SIG-M5 treated with dmso at 0.1 percent for 504 hours (cell line): Measurements from ENCODE around the gene ABHD10.

Experiments
- DNase-seq: peaks from one replicate; lab custom pipeline; 2025; ENCODE audit not compliant: unreplicated experiment; lab: John Stamatoyannopoulos, UW

The ABHD10 gene

GRCh38 chr3:111978583-111979433, at the start of gene ABHD10:
TSS of gene ABHD10 (plus strand) at chr3:111979026. CDS start at chr3:111979062, 36 bp downstream.
- DNase-seq = peak; percentile 95

GRCh38 chr3:111929484-111929883, 49.3 kb upstream of the ABHD10 start:
- no peak for DNase-seq

DNA sequence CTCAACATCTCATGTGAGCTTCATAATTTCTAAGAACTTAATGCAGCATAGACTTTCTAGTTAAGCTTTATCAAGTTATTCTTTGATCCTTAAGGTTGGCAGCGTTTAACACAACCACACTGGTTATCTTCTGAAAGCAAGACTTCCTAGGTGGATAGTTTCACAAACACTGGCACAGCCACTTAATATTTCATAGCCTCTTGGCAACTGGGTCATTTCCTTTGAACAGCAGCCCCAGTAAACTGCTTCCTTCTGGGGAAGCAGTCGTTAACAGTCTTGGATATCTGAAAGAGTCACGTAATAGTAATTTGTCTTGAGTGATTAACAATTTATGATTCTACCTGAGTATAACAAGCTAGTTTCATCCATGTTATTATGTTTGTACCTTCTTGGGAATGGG, 45.9 kb upstream of the ABHD10 start:
- DNase-seq = no peak

- DNase-seq = no peak
These were observed 42.5 kb upstream of the ABHD10 start for GRCh38 chr3:111936191-111936841.

GRCh38 chr3:111936967-111937366, 41.9 kb upstream of the ABHD10 start:
- DNase-seq = no peak

DNA sequence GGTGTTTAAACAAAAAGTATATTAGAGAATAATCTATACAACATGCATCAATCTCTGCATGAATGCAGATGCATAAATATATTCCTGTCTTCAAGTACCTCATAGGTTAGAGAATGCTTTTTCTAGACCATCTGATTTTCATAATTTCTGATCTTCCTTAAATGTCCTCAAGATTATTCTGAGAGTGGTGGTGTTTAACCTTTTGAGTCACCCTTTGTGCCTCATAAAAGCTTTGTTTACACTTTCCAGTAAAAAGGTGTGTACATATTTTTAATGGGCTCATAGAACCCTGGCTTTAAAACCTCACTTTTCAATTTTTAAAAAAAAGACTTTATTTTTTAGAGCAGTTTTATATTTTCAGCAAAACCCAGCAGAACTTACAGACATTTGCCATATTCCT, 41.0 kb upstream of the ABHD10 start:
- no peak for DNase-seq

DNA sequence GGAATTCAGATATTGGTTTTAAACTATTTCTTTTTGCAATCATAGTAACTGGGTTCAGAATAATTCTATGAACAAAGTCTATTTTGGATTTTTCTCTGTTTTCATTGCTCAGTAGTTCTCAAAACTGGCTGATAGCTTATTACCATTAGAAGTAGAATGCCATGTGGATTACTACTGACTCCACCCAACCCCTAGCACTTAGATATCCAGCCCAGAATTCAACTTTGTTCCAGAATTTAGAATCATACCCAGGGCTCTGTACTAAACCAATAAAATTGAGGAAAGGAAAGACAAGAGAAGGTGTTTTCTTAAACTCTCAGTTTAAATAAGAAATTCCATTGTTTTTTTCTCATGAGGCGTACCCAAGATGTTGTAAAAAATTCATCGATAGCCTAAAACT, 39.0 kb upstream of the ABHD10 start:
- no peak for DNase-seq

- DNase-seq = no peak
These were observed 35.3 kb upstream of the ABHD10 start for GRCh38 chr3:111943533-111943932.

DNA sequence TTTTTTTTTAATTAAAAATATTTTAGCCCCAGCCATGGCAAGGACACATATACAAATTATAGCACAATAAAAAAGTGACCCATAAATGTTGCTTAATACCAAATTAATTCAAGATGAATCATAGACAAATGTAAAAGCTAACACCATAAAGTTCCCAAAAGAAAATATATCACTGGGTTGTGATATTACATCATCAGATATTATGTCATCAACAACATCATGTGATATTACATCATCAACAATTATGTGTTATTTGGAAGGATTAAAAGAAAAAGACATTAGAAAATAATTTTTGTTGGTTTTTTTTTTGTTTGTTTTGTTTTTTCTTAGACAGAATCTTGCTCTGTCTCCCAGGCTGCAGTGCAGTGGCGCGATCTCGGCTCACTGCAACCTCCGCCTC, 34.5 kb upstream of the ABHD10 start:
- DNase-seq = no peak

GRCh38 chr3:111947231-111947630, 31.6 kb upstream of the ABHD10 start:
- no peak for DNase-seq

DNA sequence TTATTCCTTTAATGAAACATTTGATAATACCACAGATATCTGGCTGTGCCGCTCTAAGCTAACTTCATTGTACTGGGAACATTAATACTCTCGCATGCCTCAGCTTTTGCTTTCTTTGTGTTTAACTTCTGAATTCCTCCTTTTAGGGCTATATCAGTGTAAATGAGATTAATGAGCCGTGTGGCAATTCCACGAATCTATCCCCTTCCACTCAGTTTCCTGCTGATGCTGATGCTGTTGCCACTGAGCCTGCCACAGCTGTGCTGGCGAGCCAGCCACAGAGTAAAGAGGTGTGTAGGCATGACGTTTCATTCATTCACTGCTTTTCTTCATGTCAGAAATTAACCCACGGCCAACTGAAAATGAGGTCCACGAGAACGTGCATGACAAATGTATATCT, 30.0 kb upstream of the ABHD10 start:
- DNase-seq = no peak

GRCh38 chr3:111949712-111950111, 29.1 kb upstream of the ABHD10 start:
- DNase-seq = no peak

GRCh38 chr3:111951032-111951431, 27.8 kb upstream of the ABHD10 start:
- DNase-seq = no peak

GRCh38 chr3:111952086-111952485, 26.7 kb upstream of the ABHD10 start:
- DNase-seq = no peak

- DNase-seq = no peak
These were observed 25.9 kb upstream of the ABHD10 start for GRCh38 chr3:111952866-111953450.

GRCh38 chr3:111954228-111954990, 24.4 kb upstream of the ABHD10 start:
- DNase-seq = no peak

- DNase-seq = no peak
These were observed 22.9 kb upstream of the ABHD10 start for GRCh38 chr3:111955876-111956275.

DNA sequence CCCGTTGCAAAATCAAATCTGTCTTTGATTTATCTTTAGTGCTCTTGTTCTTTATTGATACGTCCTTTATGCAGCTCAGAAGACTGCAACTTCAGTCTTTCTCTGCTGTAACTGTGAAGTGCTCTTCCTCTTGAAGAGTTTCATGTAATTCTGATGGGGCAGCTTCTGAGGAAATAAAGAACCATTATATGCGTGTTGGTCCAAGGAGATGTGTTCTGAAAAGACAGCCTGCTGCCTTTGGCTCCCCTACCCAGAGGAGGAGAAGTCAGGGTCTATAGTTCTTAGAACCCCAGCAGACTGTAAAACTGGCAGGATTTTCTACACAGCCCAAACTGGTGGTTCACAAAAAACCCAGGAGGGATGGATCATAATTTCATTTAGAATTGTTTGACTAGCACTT, 22.4 kb upstream of the ABHD10 start:
- DNase-seq = no peak

GRCh38 chr3:111956995-111957734, 21.7 kb upstream of the ABHD10 start:
- DNase-seq = no peak

DNA sequence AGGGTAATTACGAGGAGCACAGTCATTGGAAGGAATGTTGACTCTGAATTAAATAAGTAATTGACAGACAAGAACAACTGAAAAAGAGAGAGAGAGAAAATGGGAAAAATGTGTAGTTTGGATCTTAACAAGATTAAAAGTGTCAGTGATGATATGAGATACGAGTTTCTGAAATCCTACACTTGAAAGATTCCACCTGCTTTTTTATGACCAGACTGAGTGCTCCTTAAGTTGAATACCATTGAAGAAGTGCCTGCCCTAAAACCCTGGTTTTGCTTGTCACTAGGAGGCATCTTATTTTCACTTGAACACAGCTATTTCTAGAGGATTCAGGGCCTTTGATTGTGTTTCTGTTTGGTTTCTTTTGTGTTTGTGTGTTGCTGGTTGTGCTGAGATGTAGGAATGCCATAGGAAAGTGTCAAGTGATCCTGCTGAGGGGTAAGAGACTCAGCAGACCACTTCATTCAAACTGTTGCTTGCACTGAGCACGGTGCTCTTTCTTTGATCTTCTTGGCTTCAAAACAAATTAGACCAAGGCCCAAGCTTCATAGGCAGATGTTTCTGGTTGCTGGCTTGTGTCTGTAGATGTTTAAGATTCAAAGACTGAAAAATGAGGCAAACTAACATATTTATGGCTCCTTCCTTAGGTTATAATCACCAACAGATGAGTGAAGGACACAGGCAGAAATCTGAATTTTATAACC, 17.2 kb upstream of the ABHD10 start:
- no peak for DNase-seq
